HG03025 (cell line): ENCODE results near the gene SMAD5.
A peak's percentile ranks its signal among the peaks of the same experiment; 100 is the strongest.

ENCODE experiments used
- ATAC-seq: cut with Tn5 transposase; IDR thresholded peaks from one replicate; pipeline ENCODE4 v1.9.1; 2021; ENCODE audit warnings: mild to moderate bottlenecking, moderate library complexity; ENCODE audit not compliant: unreplicated experiment, low FRiP score

Gene SMAD5

GRCh38 chr5:136153581-136154236 is 21.1 kb downstream of the SMAD5 start:
- no peak for ATAC-seq

DNA sequence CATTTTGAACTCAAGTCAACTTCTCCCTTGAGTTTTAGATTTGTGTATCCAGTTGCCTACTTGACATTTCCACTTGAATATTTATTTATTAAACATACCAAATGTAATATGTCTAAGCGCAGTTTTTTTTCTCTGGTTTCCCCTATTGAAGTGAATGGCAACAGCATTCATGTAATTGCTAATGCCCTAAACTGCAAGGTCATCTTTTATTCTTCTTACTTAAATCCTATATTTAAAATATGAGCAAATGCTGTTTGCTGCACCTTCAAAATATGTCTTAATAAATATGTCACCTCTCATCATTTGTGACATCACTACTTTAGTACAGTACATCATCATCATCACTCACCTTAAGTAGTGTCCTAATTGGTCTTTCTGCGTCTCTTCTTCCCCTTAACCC is 22.4 kb downstream of the SMAD5 start:
- ATAC-seq: no peak

GRCh38 chr5:136155761-136156160 is 23.1 kb downstream of the SMAD5 start:
- ATAC-seq: no peak

DNA sequence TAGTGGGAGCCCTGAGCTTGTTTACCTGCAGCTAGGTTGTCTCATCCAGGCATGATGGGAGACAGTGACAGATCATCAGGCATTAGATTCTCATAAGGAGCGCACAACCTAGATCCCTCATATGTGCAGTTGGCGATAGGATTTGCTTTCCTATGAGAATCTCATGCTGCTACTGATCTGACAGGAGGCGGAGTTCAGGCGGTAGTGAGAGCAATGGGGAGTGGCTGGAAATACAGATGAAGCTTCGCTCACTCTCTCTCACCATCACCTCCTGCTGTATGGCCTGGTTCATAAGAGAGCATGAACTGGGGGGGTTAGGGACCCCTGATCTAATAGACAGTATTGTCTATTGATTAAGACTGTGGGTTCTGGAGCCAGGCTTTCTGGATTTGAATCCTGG is 24.9 kb downstream of the SMAD5 start:
- ATAC-seq: no peak

DNA sequence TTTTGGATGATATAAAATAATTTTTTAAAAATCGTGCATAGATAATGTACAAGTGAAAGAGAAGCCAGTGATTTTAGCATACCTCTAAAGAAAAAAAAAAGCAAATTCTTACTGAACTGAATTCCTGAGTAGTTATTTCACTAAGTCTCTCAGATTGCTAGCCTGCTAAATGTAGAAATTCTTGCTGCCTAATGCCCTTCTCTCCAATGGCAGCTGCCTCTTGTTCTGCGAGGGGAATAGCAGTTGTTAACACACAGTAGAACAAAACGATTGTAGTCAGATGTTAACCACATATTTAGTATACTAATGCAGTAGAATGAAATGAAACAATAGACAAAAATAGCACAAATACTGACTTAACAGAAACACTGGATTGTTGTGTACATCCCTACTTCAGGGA is 26.8 kb downstream of the SMAD5 start:
- no peak for ATAC-seq

DNA sequence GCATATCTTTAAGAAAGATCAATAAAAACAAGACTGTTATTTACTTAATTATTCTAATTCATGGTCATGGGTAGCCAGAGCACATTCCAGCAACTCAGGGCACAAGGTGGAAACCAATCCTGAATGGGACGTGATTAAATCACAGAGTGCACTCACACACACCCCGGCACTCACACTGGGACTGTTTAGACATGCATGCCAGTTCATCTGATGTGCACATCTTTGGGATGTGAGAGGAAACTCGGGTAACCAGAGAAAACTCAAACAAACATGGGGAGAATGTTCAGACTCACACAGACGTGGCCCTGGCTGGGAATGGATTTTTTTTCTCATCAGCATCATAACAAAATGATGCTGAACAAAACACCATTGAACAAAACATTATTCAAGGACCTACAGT is 29.4 kb downstream of the SMAD5 start:
- no peak for ATAC-seq

GRCh38 chr5:136164226-136164625 is 31.6 kb downstream of the SMAD5 start:
- no peak for ATAC-seq

- peak; percentile 71 for ATAC-seq
Observed at GRCh38 chr5:136166909-136167308, 34.3 kb downstream of the SMAD5 start.

GRCh38 chr5:136169218-136169617 is 36.6 kb downstream of the SMAD5 start:
- no peak for ATAC-seq

GRCh38 chr5:136174021-136174659 is 41.5 kb downstream of the SMAD5 start:
- ATAC-seq: no peak

GRCh38 chr5:136182618-136183017 is 50.0 kb downstream of the SMAD5 start:
- no peak for ATAC-seq

- ATAC-seq: no peak
Observed at GRCh38 chr5:136185974-136186665, 53.5 kb downstream of the SMAD5 start.

DNA sequence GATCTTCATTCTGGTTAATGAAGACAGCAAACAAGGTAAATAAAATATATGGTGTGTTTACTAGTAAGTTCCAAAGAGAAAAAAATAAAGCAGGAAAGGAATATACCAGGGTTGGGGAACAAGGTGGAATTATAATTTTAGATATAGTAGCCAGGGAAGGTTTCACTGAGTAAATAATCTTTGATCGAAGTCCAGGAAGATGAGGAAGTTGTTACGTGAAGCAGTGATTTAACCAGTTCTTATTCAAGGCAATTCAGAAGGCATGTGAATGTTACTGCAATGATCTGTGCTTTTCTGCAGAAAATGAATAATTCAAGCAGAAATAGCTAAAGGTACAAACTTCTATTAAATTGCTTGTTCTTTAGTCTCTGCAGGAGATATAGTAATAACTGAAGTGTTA is 54.2 kb downstream of the SMAD5 start:
- no peak for ATAC-seq

DNA sequence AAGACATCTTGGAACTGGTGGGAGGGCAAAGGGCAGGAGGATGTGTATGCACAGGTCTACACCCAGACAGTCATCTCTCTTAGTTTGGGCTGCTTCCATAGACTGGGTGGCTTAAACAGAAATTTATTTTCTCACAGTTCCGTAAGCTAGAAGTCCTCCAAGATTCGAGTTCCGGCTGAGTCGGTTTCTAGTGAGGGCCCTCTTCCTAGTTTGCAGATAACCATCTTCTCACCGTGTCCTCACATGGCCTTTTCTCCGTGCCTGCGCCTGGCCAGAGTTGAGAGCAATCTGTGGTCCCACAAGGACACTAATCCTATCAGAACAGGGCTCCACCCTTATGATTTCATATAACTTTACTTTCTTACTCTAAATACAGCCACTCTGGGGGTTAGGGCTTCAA is 56.2 kb downstream of the SMAD5 start:
- no peak for ATAC-seq

GRCh38 chr5:136190091-136190720 is 57.6 kb downstream of the SMAD5 start:
- ATAC-seq: no peak

- no peak for ATAC-seq
Observed at GRCh38 chr5:136190904-136191303, 58.3 kb downstream of the SMAD5 start.

- no peak for ATAC-seq
Observed at GRCh38 chr5:136191304-136192014, 58.8 kb downstream of the SMAD5 start.

DNA sequence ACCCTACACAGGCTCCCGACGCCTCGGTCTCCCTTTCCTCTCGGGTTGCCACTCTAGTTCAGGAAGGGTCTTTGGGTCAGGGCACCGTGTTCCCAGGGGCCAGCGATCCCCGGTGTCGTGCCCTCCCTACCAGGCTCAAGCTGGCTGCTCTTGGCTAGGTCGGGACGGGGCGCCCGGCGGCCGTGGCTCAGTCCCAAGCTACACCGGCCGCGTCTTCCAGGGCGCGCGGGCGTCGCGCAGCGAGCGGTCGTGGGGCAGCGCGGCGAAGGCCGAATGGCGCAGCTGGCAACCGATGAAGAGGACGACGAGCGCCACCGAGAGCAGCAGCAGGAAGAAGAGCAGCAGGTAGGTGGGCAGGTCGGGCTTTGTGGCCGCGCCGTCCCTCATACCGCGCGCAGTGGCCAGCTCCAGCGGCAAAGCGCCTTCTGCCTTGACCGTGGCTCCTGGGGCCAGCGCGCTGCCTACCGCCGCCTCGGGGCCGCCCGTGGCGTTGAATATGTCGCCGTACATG is 59.4 kb downstream of the SMAD5 start:
- ATAC-seq: no peak

GRCh38 chr5:136192526-136193321 is 60.1 kb downstream of the SMAD5 start, which contains the start of gene SMIM32:
Gene SMIM32, minus strand, starts transcription at chr5:136193162. Its CDS starts 638 bp downstream, at chr5:136192524.
- no peak for ATAC-seq
